Endothelial cell of umbilical vein (primary cell): Measurements from ENCODE around the gene ACAD11.

Experiments
- CTCF ChIP-seq, 2 donors: IDR thresholded peaks; 1 replicate in 1 of 2; 2 replicates in 1 of 2; pipeline ENCODE4 v1.5.1; 2011; ENCODE audit warnings: low read length in 2 of 2, mild to moderate bottlenecking in 2 of 2, moderate library complexity in 2 of 2, control low read depth in 1 of 2, inconsistent platforms in 1 of 2, low read depth in 1 of 2; ENCODE audit not compliant: insufficient read depth in 1 of 2; ENCODE audit errors: extremely low read depth in 1 of 2
- EZH2 ChIP-seq: IDR thresholded peaks from 2 replicates; pipeline ENCODE4 v1.6.1; 2012; ENCODE audit warnings: borderline replicate concordance, low read depth, mild to moderate bottlenecking, moderate library complexity, low read length, inconsistent platforms; ENCODE audit not compliant: severe bottlenecking
- JUN ChIP-seq: IDR thresholded peaks from 2 replicates; pipeline ENCODE4 v1.6.1; 2011; ENCODE audit warnings: borderline replicate concordance, low read depth; ENCODE audit not compliant: insufficient read length, insufficient read depth
- MAX ChIP-seq: IDR thresholded peaks from 2 replicates; pipeline ENCODE4 v1.6.1; 2011; ENCODE audit not compliant: insufficient read depth, insufficient read length
- POLR2A ChIP-seq: IDR thresholded peaks from 2 replicates; pipeline ENCODE4 v1.6.1; 2012; ENCODE audit warnings: low read depth, mild to moderate bottlenecking, control low read depth, low read length
- POLR2AphosphoS5 ChIP-seq: IDR thresholded peaks from 2 replicates; pipeline ENCODE4 v1.6.1; 2012; ENCODE audit warnings: low read depth, mild to moderate bottlenecking, control low read depth, low read length, moderate library complexity; ENCODE audit not compliant: insufficient read depth

- TF ChIP-seq EZH2 (no peak), JUN (no peak), CTCF (IDR thresholded peaks at IDR 0.05; ENCODE audit: extremely low read depth in 1 of 2, insufficient read depth in 1 of 2, low read depth in 1 of 2, low read length in 2 of 2) (no peak), POLR2A (no peak), POLR2AphosphoS5 (no peak), MAX (no peak)
Measured at GRCh38 chr3:132643366-132643765, 16.2 kb downstream of the ACAD11 start.
